NOMO-1 treated with DMSO at 0.1 percent for 48 hours (cell line): Measurements from ENCODE around the gene MACROD1.

Source experiments
- DNase-seq: peaks from one replicate; lab custom pipeline; 2025; ENCODE audit not compliant: unreplicated experiment; lab: John Stamatoyannopoulos, UW

MACROD1 gene

GRCh38 chr11:64131683-64132190, 34.2 kb downstream of the MACROD1 start:
- no peak for DNase-seq

- no peak for DNase-seq
Measured at GRCh38 chr11:64130618-64131017, 35.3 kb downstream of the MACROD1 start.

- DNase-seq = no peak
Measured at GRCh38 chr11:64129403-64129802, 36.5 kb downstream of the MACROD1 start.

GRCh38 chr11:64128255-64129006, 37.5 kb downstream of the MACROD1 start:
- no peak for DNase-seq

- no peak for DNase-seq
Measured at GRCh38 chr11:64127267-64128072, 38.4 kb downstream of the MACROD1 start.

GRCh38 chr11:64126796-64127195, 39.1 kb downstream of the MACROD1 start:
- no peak for DNase-seq

- DNase-seq = no peak
Measured at GRCh38 chr11:64126371-64126770, 39.5 kb downstream of the MACROD1 start.

- DNase-seq = no peak
Measured at GRCh38 chr11:64125676-64126075, 40.2 kb downstream of the MACROD1 start.

GRCh38 chr11:64124147-64124546, 41.8 kb downstream of the MACROD1 start:
- DNase-seq = no peak

GRCh38 chr11:64123679-64124078, 42.2 kb downstream of the MACROD1 start:
- no peak for DNase-seq

GRCh38 chr11:64122411-64123410, 43.2 kb downstream of the MACROD1 start:
- DNase-seq = no peak

- no peak for DNase-seq
Measured at GRCh38 chr11:64121663-64122410, 44.1 kb downstream of the MACROD1 start.

GRCh38 chr11:64120951-64121569, 44.9 kb downstream of the MACROD1 start:
- no peak for DNase-seq

- DNase-seq = no peak
Measured at GRCh38 chr11:64119700-64120099, 46.2 kb downstream of the MACROD1 start.

GRCh38 chr11:64118876-64119665, 46.8 kb downstream of the MACROD1 start:
- no peak for DNase-seq

- no peak for DNase-seq
Measured at GRCh38 chr11:64117763-64118459, 48.0 kb downstream of the MACROD1 start.

GRCh38 chr11:64115531-64116522, 50.1 kb downstream of the MACROD1 start:
- DNase-seq = no peak
